Renal cortical epithelial cell (primary cell): ENCODE measurements around the gene ESF1. TPM values are rescaled to one million over a fixed set of nuclear protein-coding genes. Genes with fewer than 3 reads are reported as not detected.

Experiments
- DNase-seq: peaks from one replicate; pipeline ENCODE4 v3.0.0-alpha.2; 2011; ENCODE audit warnings: low read depth
- total RNA-seq: library from RNA; depleted of rRNA; stranded (reverse); fragments of >200 nt; gene quantifications from 2 replicates; pipeline ENCODE4 v1.2.3, GENCODE V29; 2014

The ESF1 gene
- total RNA-seq, 1 donor from 2014 or later, result 18.3 TPM

- no peak for DNase-seq
Observed at GRCh38 chr20:13678944-13679343, 105.8 kb downstream of the ESF1 start.

- DNase-seq, result no peak
Observed at GRCh38 chr20:13677241-13677640, 107.5 kb downstream of the ESF1 start.

- no peak for DNase-seq
Observed at GRCh38 chr20:13676682-13677081, 108.0 kb downstream of the ESF1 start.

- DNase-seq, result no peak
Observed at GRCh38 chr20:13672690-13673089, 112.0 kb downstream of the ESF1 start.

GRCh38 chr20:13671916-13672378, 112.8 kb downstream of the ESF1 start:
- DNase-seq, result no peak

- DNase-seq, result no peak
Observed at GRCh38 chr20:13671512-13671911, 113.2 kb downstream of the ESF1 start.

GRCh38 chr20:13670160-13670559, 114.6 kb downstream of the ESF1 start:
- no peak for DNase-seq

- no peak for DNase-seq
Observed at GRCh38 chr20:13665709-13666395, 118.9 kb downstream of the ESF1 start.

Other genes starting within 250 kb of the ESF1 start
- gene TASP1, start 146.0 kb downstream of the ESF1 start, total RNA-seq, result 10.1 and 20.1 TPM in 2 replicates
- 15.6 and 20.0 TPM in 2 replicates for gene NDUFAF5, start 109 bp upstream of the ESF1 start, total RNA-seq
- gene SEL1L2, start 205.7 kb upstream of the ESF1 start, total RNA-seq, result not detected in 2 replicates
- 5.0 and 5.4 TPM in 2 replicates for gene MACROD2, start 210.6 kb upstream of the ESF1 start, total RNA-seq